Measurements from ENCODE around the gene DOCK6.
A peak's percentile ranks its signal among the peaks of the same experiment; 100 is the strongest.

The DOCK6 gene

GRCh38 chr19:11205939-11206570 is 56.3 kb downstream of the DOCK6 start:
- in situ Hi-C loops (cut with HindIII; ENCODE audit: low sequenced_read_pairs): no loop called here
- no peak for TF ChIP-seq CTCF (IDR thresholded peaks at IDR 0.05; ENCODE audit: low read depth, low read length)
- DNase-seq (ENCODE audit: low read depth, low spot score): no peak
- H3K4me3 ChIP-seq (ENCODE audit: low read depth, low read length): no peak overlapping the region

GRCh38 chr19:11204943-11205349 is 57.4 kb downstream of the DOCK6 start:
- no peak for TF ChIP-seq CTCF (IDR thresholded peaks at IDR 0.05; ENCODE audit: low read depth, low read length)
- no peak overlapping the region for H3K4me3 ChIP-seq (ENCODE audit: low read depth, low read length)
- no peak for DNase-seq (ENCODE audit: low read depth, low spot score)
- in situ Hi-C loops (cut with HindIII; ENCODE audit: low sequenced_read_pairs): no loop called here

- no peak for TF ChIP-seq CTCF (IDR thresholded peaks at IDR 0.05; ENCODE audit: low read depth, low read length)
These were observed 58.2 kb downstream of the DOCK6 start for GRCh38 chr19:11204076-11204602.

GRCh38 chr19:11203194-11204075 is 58.9 kb downstream of the DOCK6 start:
- in situ Hi-C loops (cut with HindIII; ENCODE audit: low sequenced_read_pairs): no loop called here
- no peak overlapping the region for H3K4me3 ChIP-seq (ENCODE audit: low read depth, low read length)
- peak; percentile 73 for DNase-seq (ENCODE audit: low read depth, low spot score)
- TF ChIP-seq CTCF (IDR thresholded peaks at IDR 0.05; ENCODE audit: low read depth, low read length): peak; percentile 90

More at GRCh38 chr19:11204076-11204602, 58.2 kb downstream of the DOCK6 start:
- no peak overlapping the region for H3K4me3 ChIP-seq (ENCODE audit: low read depth, low read length)
- in situ Hi-C loops (cut with HindIII; ENCODE audit: low sequenced_read_pairs): no loop called here
- DNase-seq (ENCODE audit: low read depth, low spot score): no peak

GRCh38 chr19:11202488-11203193 is 59.7 kb downstream of the DOCK6 start:
- H3K4me3 ChIP-seq (ENCODE audit: low read depth, low read length): no peak overlapping the region
- in situ Hi-C loops (cut with HindIII; ENCODE audit: low sequenced_read_pairs): no loop called here
- TF ChIP-seq CTCF (IDR thresholded peaks at IDR 0.05; ENCODE audit: low read depth, low read length): no peak
- no peak for DNase-seq (ENCODE audit: low read depth, low spot score)

- TF ChIP-seq CTCF (IDR thresholded peaks at IDR 0.05; ENCODE audit: low read depth, low read length): no peak
- no peak overlapping the region for H3K4me3 ChIP-seq (ENCODE audit: low read depth, low read length)
- in situ Hi-C loops (cut with HindIII; ENCODE audit: low sequenced_read_pairs): no loop called here
- no peak for DNase-seq (ENCODE audit: low read depth, low spot score)
These were observed 60.5 kb downstream of the DOCK6 start for GRCh38 chr19:11201791-11202190.
